ENCODE data around the gene VTN.

VTN gene

GRCh38 chr17:28397687-28398279, 27.7 kb upstream of the VTN start:
- no peak overlapping the region for H3K27ac ChIP-seq
- H3K27me3 ChIP-seq (replicated peaks), result no peaks in the 10 kb centered on the region
- no peak for DNase-seq
- no peak overlapping the region for H3K4me3 ChIP-seq (ENCODE audit: low read depth, low read length)
- H3K36me3 ChIP-seq (replicated peaks), result no peaks in the 10 kb centered on the region
- no peak for TF ChIP-seq CTCF (IDR thresholded peaks at IDR 0.05; ENCODE audit: low read depth, low read length, missing control alignments)
- in situ Hi-C loops (cut with HindIII; ENCODE audit: low pct_ligation_motif_present, low sequenced_read_pairs), result no loop called here

- DNase-seq, result no peak
- in situ Hi-C loops (cut with HindIII; ENCODE audit: low pct_ligation_motif_present, low sequenced_read_pairs), result no loop called here
- H3K27ac ChIP-seq, result no peak overlapping the region
- H3K27me3 ChIP-seq (replicated peaks), result no peaks in the 10 kb centered on the region
- no peak for TF ChIP-seq CTCF (IDR thresholded peaks at IDR 0.05; ENCODE audit: low read depth, low read length, missing control alignments)
- H3K4me3 ChIP-seq (ENCODE audit: low read depth, low read length), result no peak overlapping the region
- no peaks in the 10 kb centered on the region for H3K36me3 ChIP-seq (replicated peaks)
These were observed 27.2 kb upstream of the VTN start for GRCh38 chr17:28397275-28397674.

GRCh38 chr17:28396635-28397239, 26.6 kb upstream of the VTN start:
- in situ Hi-C loops (cut with HindIII; ENCODE audit: low pct_ligation_motif_present, low sequenced_read_pairs), result no loop called here
- Histone ChIP-seq H3K4me3 (ENCODE audit: low read depth, low read length) (no peak overlapping the region), H3K27ac (no peak overlapping the region), H3K27me3 (replicated peaks) (no peaks in the 10 kb centered on the region), H3K36me3 (replicated peaks) (no peaks in the 10 kb centered on the region)
- no peak for TF ChIP-seq CTCF (IDR thresholded peaks at IDR 0.05; ENCODE audit: low read depth, low read length, missing control alignments)
- no peak for DNase-seq

- no peaks in the 10 kb centered on the region for H3K27me3 ChIP-seq (replicated peaks)
- DNase-seq, result no peak
- H3K36me3 ChIP-seq (replicated peaks), result no peaks in the 10 kb centered on the region
- H3K27ac ChIP-seq, result no peak overlapping the region
- in situ Hi-C loops (cut with HindIII; ENCODE audit: low pct_ligation_motif_present, low sequenced_read_pairs), result no loop called here
- TF ChIP-seq CTCF (IDR thresholded peaks at IDR 0.05; ENCODE audit: low read depth, low read length, missing control alignments), result no peak
- no peak overlapping the region for H3K4me3 ChIP-seq (ENCODE audit: low read depth, low read length)
These were observed 25.9 kb upstream of the VTN start for GRCh38 chr17:28395968-28396367.

DNA sequence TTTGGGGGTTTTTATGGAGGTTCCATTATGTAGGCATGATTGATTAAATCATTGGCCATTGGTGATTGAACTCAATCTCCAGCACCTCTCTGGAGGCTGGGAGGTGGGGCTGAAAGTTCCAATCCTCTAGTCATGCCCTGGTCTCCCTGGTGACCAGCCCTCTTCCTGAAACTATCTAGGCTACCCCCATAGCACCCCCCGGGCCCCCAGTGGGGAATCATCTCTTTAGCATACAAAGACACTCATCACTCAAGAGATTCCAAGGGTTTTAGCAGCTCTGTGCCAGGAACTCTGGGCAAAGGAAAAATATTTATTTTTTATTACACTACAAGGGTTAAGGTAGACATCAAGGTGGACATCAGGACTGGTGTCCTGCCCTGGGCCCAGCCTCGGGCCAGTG, 25.3 kb upstream of the VTN start:
- DNase-seq, result no peak
- no peak for TF ChIP-seq CTCF (IDR thresholded peaks at IDR 0.05; ENCODE audit: low read depth, low read length, missing control alignments)
- H3K4me3 ChIP-seq (ENCODE audit: low read depth, low read length), result no peak overlapping the region
- in situ Hi-C loops (cut with HindIII; ENCODE audit: low pct_ligation_motif_present, low sequenced_read_pairs), result no loop called here
- H3K27me3 ChIP-seq (replicated peaks), result no peaks in the 10 kb centered on the region
- H3K27ac ChIP-seq, result no peak overlapping the region
- H3K36me3 ChIP-seq (replicated peaks), result no peaks in the 10 kb centered on the region

Measured in brain microvascular endothelial cell (primary cell).